OCI-LY7 (cell line): ENCODE data around the gene PIP5K1C. TPM values are rescaled to one million over a fixed set of nuclear protein-coding genes. Genes with fewer than 3 reads are reported as not detected.

Experiments used
- BruUV-seq: library from RNA; stranded (reverse); fragments of 400-500 nt; replicated peaks from 2 replicates; lab custom pipeline; 2021; lab: Mats Ljungman, UMichigan
- CTCF ChIA-PET: fragments of 300-600 bp; sonication (Branson Sonifier 250); formaldehyde crosslinking; loops from one replicate; lab custom pipeline; 2022; ENCODE audit warnings: antibody characterized with exemption; ENCODE audit not compliant: unreplicated experiment; lab: Charles Lee
- POLR2A ChIA-PET: fragments of 300-600 bp; sonication (Branson Sonifier 250); formaldehyde crosslinking; loops from one replicate; lab custom pipeline; 2022; ENCODE audit warnings: antibody characterized with exemption; lab: Charles Lee
- DNase-seq: peaks from one replicate; pipeline ENCODE4 v3.0.0-alpha.2; 2015; ENCODE audit warnings: low spot score
- H2AFZ ChIP-seq: fragments of 200-600 bp; sonication (generic), shearing (Covaris generic); 2 replicates; pipeline ENCODE4 v1.6.1; 2014; ENCODE audit warnings: mild to moderate bottlenecking, antibody characterized with exemption, low read length, moderate library complexity
- H3K27ac ChIP-seq: fragments of 200-600 bp; sonication (generic); 2 replicates; pipeline ENCODE4 v1.5.1; 2014; ENCODE audit warnings: mixed run types, low read depth, mild to moderate bottlenecking, moderate library complexity, low read length, inconsistent platforms; ENCODE audit not compliant: poor library complexity, severe bottlenecking
- H3K36me3 ChIP-seq: fragments of 200-600 bp; sonication (generic); 2 replicates; pipeline ENCODE4 v1.6.1; 2014; ENCODE audit warnings: mild to moderate bottlenecking, antibody characterized with exemption, low read length, moderate library complexity, mixed read lengths; ENCODE audit not compliant: insufficient read depth
- H3K4me1 ChIP-seq: fragments of 200-600 bp; sonication (generic); 2 replicates; pipeline ENCODE4 v1.5.1; 2014; ENCODE audit warnings: mild to moderate bottlenecking, low read length; ENCODE audit not compliant: insufficient read depth, poor library complexity, severe bottlenecking
- H3K4me2 ChIP-seq: fragments of 200-600 bp; sonication (generic); 2 replicates; pipeline ENCODE4 v1.6.1; 2014; ENCODE audit warnings: mild to moderate bottlenecking, low read length
- H3K4me3 ChIP-seq: fragments of 200-600 bp; sonication (generic); 2 replicates; pipeline ENCODE4 v1.5.1; 2014; ENCODE audit warnings: mild to moderate bottlenecking, low read depth, low read length; ENCODE audit not compliant: poor library complexity, severe bottlenecking
- H3K79me2 ChIP-seq: fragments of 200-600 bp; sonication (generic); 2 replicates; pipeline ENCODE4 v1.6.1; 2016; ENCODE audit warnings: low read depth, mild to moderate bottlenecking, low read length, moderate library complexity, mixed read lengths; ENCODE audit not compliant: insufficient read depth
- H3K9me2 ChIP-seq: fragments of 200-600 bp; sonication (generic); 2 replicates; pipeline ENCODE4 v1.6.1; 2016; ENCODE audit warnings: mild to moderate bottlenecking, low read length, mixed read lengths; ENCODE audit not compliant: insufficient read depth
- H3K9me3 ChIP-seq: fragments of 200-600 bp; sonication (generic); 2 replicates; pipeline ENCODE4 v1.6.1; 2014; ENCODE audit warnings: mild to moderate bottlenecking, mixed run types, low read length, mixed read lengths
- H4K20me1 ChIP-seq: fragments of 200-600 bp; sonication (generic); 2 replicates; pipeline ENCODE4 v1.6.1; 2014; ENCODE audit warnings: mild to moderate bottlenecking, antibody characterized with exemption, low read length, moderate library complexity, mixed read lengths; ENCODE audit not compliant: insufficient read depth
- EZH2phosphoT487 ChIP-seq: fragments of 200-600 bp; sonication (generic); IDR thresholded peaks from 2 replicates; pipeline ENCODE4 v1.6.1; 2018; ENCODE audit warnings: low read depth, borderline replicate concordance, mild to moderate bottlenecking, mixed run types, antibody characterized with exemption, low read length, moderate library complexity, mixed read lengths
- intact Hi-C: fragments of 100-400 bp; cut with micrococcal nuclease; formaldehyde crosslinking; loops from one replicate; pipeline ENCODE4 v1.10.0; 2022; ENCODE audit not compliant: unreplicated experiment
- total RNA-seq, 2 experiments: library from RNA; depleted of rRNA in 1 of 2; stranded (reverse); fragments of >200 nt in 1 of 2; shearing (Covaris generic) in 1 of 2; gene quantifications; 2 replicates each; pipeline ENCODE4 v1.2.3, GENCODE V29; 2014 to 2022
- TF ChIP-seq, protein P1 (sequence below): fragments of 200-600 bp; sonication (generic); conservative IDR thresholded peaks from 2 replicates; pipeline ENCODE4 v1.5.1; 2014; ENCODE audit warnings: mild to moderate bottlenecking, antibody characterized with exemption, low read length, moderate library complexity, mixed read lengths

PIP5K1C gene
- total RNA-seq, 2 experiments from 2014 or later, result 7.6 to 15.1 TPM

DNA sequence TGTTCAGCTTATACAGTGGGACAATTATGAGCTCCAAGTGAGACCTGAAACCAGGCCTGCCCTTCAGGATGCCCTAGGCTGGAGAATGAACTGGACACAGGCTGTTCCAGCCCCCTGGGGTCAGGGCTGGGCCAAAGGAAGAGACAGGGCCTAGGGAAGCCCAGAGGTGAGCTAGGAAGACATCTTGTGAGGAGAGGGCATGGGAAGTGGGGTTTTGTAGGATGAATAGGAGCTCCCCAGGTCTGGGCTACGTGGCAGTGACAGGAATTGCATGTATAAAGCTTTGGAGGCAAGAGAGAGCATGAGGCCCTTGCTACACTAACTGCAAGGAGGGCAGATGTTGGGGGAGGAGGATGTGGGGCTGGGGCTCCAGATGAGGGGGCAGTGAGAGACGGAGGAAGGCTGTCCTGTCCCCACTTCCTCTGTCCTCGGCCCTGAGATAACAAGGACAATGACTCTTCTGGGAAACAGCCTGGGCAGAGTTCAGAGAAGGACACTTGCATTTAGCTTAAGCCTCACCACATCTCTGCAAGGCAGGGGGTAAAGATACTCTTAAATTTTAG is 92.1 kb downstream of the PIP5K1C start:
- Histone ChIP-seq H4K20me1 (no peaks in the 10 kb centered on the region), H3K4me1 (peaks cover 21% of the 10 kb centered on the region), H3K27ac (no peak overlapping the region), H3K9me3 (no peaks in the 10 kb centered on the region), H3K36me3 (peaks cover 26% of the 10 kb centered on the region), H3K4me2 (no peak overlapping the region), H3K9me2 (no peaks in the 10 kb centered on the region), H3K79me2 (no peaks in the 10 kb centered on the region), H3K4me3 (no peak overlapping the region), H2AFZ (no peak overlapping the region)
- ChIA-PET POLR2A (interaction anchor here (0.6 kb wide), 1 partner anchor 384 kb away, joined by 5 read pairs; no protein-coding TSS in a partner anchor), CTCF (interaction anchor here (0.6 kb wide), 1 partner anchor 47 kb away, joined by 7 read pairs; no protein-coding TSS in a partner anchor)
- intact Hi-C loops, result no loop called here
- BruUV-seq, result no TSS peak
- DNase-seq, result no peak
- no peak for TF ChIP-seq EZH2phosphoT487
- TF ChIP-seq, protein P1, sequence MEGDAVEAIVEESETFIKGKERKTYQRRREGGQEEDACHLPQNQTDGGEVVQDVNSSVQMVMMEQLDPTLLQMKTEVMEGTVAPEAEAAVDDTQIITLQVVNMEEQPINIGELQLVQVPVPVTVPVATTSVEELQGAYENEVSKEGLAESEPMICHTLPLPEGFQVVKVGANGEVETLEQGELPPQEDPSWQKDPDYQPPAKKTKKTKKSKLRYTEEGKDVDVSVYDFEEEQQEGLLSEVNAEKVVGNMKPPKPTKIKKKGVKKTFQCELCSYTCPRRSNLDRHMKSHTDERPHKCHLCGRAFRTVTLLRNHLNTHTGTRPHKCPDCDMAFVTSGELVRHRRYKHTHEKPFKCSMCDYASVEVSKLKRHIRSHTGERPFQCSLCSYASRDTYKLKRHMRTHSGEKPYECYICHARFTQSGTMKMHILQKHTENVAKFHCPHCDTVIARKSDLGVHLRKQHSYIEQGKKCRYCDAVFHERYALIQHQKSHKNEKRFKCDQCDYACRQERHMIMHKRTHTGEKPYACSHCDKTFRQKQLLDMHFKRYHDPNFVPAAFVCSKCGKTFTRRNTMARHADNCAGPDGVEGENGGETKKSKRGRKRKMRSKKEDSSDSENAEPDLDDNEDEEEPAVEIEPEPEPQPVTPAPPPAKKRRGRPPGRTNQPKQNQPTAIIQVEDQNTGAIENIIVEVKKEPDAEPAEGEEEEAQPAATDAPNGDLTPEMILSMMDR, result no peak

DNA sequence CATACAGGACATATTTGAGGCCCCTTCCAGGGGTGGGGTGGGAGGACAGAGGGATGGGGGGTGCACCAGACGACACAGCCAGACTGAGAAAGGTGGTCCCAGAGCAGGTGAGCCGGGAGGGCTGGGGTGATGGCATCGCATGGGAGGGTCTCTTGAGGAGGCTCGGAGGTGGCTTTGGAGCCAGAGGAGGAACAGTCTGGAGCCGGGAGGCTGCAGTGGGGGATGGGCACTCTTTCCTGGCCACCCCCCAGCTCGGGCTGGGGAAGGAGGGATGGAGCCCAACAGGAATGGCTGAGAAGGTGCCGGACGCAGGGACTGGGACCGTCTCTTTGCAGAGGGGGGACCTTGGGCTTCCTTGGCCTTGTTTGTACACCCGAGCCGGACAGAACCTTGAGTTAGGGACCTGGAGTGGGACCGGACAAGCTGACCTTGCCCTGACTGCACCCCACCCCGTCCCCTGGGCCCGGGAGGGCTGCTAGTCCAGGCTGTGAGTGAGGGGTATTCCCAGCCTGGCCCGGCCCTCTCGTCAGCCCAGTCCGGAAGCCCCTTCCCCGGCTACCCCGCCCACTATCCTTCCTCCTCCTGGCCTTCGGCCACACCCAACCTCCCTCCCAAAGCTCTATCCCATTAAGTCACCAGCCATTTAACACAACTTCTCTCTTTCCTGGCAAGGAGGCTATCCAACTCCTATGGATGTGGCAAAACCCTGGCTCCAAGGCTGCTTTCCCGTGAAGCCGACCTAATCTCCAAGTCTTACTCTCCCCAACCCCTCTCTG is 92.8 kb downstream of the PIP5K1C start:
- Histone ChIP-seq H3K4me1 (peaks cover 21% of the 10 kb centered on the region), H3K79me2 (no peaks in the 10 kb centered on the region), H3K36me3 (peaks cover 26% of the 10 kb centered on the region), H3K27ac (no peak overlapping the region), H4K20me1 (no peaks in the 10 kb centered on the region), H3K9me3 (no peaks in the 10 kb centered on the region), H2AFZ (no peak overlapping the region), H3K9me2 (no peaks in the 10 kb centered on the region), H3K4me2 (no peak overlapping the region), H3K4me3 (no peak overlapping the region)
- TF ChIP-seq, protein P1, result no peak
- TF ChIP-seq EZH2phosphoT487, result no peak
- CTCF ChIA-PET, result no interaction called here
- BruUV-seq, result no TSS peak
- no peak for DNase-seq
- intact Hi-C loops, result no loop called here
- POLR2A ChIA-PET, result no interaction called here
